Panc1 (cell line): ENCODE measurements around the gene DYNC1H1. TPM values are rescaled to one million over a fixed set of nuclear protein-coding genes. Genes with fewer than 3 reads are reported as not detected.

Source experiments
- ATAC-seq: fragments of 200-7000 bp; cut with Tn5 transposase; 2 replicates; pipeline ENCODE4 v1.9.1; 2020; ENCODE audit warnings: mild to moderate bottlenecking, moderate library complexity
- BruUV-seq: library from RNA; stranded (reverse); fragments of 400-500 nt; replicated peaks from 2 replicates; lab custom pipeline; 2021; lab: Mats Ljungman, UMichigan
- CTCF ChIA-PET: fragments of 300-600 bp; sonication (Branson Sonifier 250); formaldehyde crosslinking; loops from one replicate; lab custom pipeline; 2022; ENCODE audit warnings: antibody characterized with exemption; lab: Charles Lee
- POLR2A ChIA-PET: fragments of 300-600 bp; sonication (Branson Sonifier 250); formaldehyde crosslinking; loops from one replicate; lab custom pipeline; 2022; ENCODE audit warnings: antibody characterized with exemption; lab: Charles Lee
- DNase-seq: peaks from one replicate; pipeline ENCODE4 v3.0.0-alpha.2; 2010; ENCODE audit warnings: low read depth, low spot score
- H3K27ac ChIP-seq: 2 replicates; pipeline ENCODE4 v1.5.1; 2011; ENCODE audit warnings: mild to moderate bottlenecking, low read length, inconsistent platforms
- H3K27me3 ChIP-seq: fragments of 200-500 bp; sonication (Bioruptor generic); 2 replicates; pipeline ENCODE4 v1.6.0; 2014; ENCODE audit warnings: low read length, inconsistent platforms; ENCODE audit not compliant: control insufficient read depth, insufficient read depth
- H3K36me3 ChIP-seq: fragments of 200-500 bp; sonication (Bioruptor generic); 2 replicates; pipeline ENCODE4 v1.5.1; 2014; ENCODE audit warnings: inconsistent platforms, mild to moderate bottlenecking, low read length, moderate library complexity; ENCODE audit not compliant: control insufficient read depth, insufficient read depth
- H3K4me1 ChIP-seq: 2 replicates; pipeline ENCODE4 v1.5.1; 2011; ENCODE audit warnings: inconsistent platforms, mild to moderate bottlenecking, low read length, moderate library complexity; ENCODE audit not compliant: control insufficient read depth, insufficient read depth
- H3K4me3 ChIP-seq, 2 experiments: 2 replicates each; pipeline ENCODE4 v1.5.1; 2011 to 2012; ENCODE audit warnings: low read depth in 2 of 2, low read length in 2 of 2, mild to moderate bottlenecking in 2 of 2, inconsistent platforms in 1 of 2, moderate library complexity in 1 of 2
- H3K9me3 ChIP-seq: fragments of 200-500 bp; sonication (Bioruptor generic); 2 replicates; pipeline ENCODE4 v1.5.1; 2014; ENCODE audit warnings: low read depth, mild to moderate bottlenecking, inconsistent platforms, low read length, moderate library complexity; ENCODE audit not compliant: control insufficient read depth, insufficient read depth
- POLR2AphosphoS5 ChIP-seq: IDR thresholded peaks from 2 replicates; pipeline ENCODE4 v1.6.1; 2012; ENCODE audit warnings: mild to moderate bottlenecking, low read depth, low read length, moderate library complexity
- SIN3A ChIP-seq: IDR thresholded peaks from 2 replicates; pipeline ENCODE4 v1.6.1; 2012; ENCODE audit warnings: low read depth, mild to moderate bottlenecking, low read length, moderate library complexity, borderline replicate concordance; ENCODE audit not compliant: insufficient read depth
- TCF7L2 ChIP-seq: IDR thresholded peaks from 2 replicates; pipeline ENCODE4 v1.6.1; 2011; ENCODE audit warnings: mild to moderate bottlenecking, low read depth, low read length, inconsistent platforms
- in situ Hi-C: cut with HindIII; loops from 2 replicates; pipeline ENCODE4 v1.10.0; 2016; ENCODE audit warnings: low sequenced_read_pairs, low pct_unique_long_range_greater_than_20kb
- intact Hi-C: fragments of 100-400 bp; cut with micrococcal nuclease; formaldehyde crosslinking; loops from one replicate; pipeline ENCODE4 v1.10.0; 2022; ENCODE audit not compliant: unreplicated experiment
- total RNA-seq: library from RNA; stranded (reverse); gene quantifications from one replicate; pipeline ENCODE4 v1.2.1, GENCODE V29; 2021; ENCODE audit not compliant: unreplicated experiment
- TF ChIP-seq, protein P1 (sequence below), 2 experiments: IDR thresholded peaks; 2 replicates each; pipeline ENCODE4 v1.6.1; 2011 to 2012; ENCODE audit warnings: low read depth in 2 of 2, control low read depth in 1 of 2, low read length in 1 of 2, mild to moderate bottlenecking in 1 of 2, moderate library complexity in 1 of 2; ENCODE audit not compliant: insufficient read depth in 1 of 2
- TF ChIP-seq, protein P2 (sequence below): fragments of 450-650 bp; IDR thresholded peaks from 2 replicates; pipeline ENCODE4 v1.5.1; 2017; ENCODE audit warnings: mild to moderate bottlenecking

Gene DYNC1H1
- total RNA-seq, 1 experiment from 2014 or later = 382 TPM

DNA sequence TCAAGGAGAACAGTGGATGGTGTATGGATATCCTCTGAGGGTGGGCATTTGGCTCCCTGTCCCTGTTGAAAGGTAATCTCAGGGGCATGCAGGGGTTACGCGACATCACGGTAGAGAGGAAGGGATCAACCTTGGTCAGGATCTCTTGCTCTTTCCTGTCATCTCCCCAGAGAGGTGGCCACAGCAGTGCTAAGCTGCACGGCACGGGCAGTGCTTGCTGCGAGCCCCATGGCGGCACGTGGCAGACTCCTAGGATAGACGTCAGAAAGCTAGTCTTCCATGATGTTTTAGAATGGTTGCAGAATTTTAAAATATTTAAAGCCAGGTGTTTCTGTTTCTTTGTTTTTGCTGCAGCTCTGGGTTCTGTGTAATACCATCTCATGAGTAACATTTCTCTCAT is 41.0 kb downstream of the DYNC1H1 start:
- ATAC-seq (no peak), DNase-seq (no peak)
- ChIA-PET CTCF (interaction anchor here (0.6 kb wide), 1 partner anchor 333 kb away, joined by 10 read pairs; no protein-coding TSS in a partner anchor), POLR2A (no interaction called here)
- intact Hi-C loops = no loop called here
- Histone ChIP-seq H3K27ac (no peak overlapping the region), H3K4me3 (no peak overlapping the region), H3K27me3 (no peaks in the 10 kb centered on the region), H3K36me3 (peaks cover 41% of the 10 kb centered on the region), H3K9me3 (no peaks in the 10 kb centered on the region), H3K4me1 (no peaks in the 10 kb centered on the region)
- TF ChIP-seq, protein P1, sequence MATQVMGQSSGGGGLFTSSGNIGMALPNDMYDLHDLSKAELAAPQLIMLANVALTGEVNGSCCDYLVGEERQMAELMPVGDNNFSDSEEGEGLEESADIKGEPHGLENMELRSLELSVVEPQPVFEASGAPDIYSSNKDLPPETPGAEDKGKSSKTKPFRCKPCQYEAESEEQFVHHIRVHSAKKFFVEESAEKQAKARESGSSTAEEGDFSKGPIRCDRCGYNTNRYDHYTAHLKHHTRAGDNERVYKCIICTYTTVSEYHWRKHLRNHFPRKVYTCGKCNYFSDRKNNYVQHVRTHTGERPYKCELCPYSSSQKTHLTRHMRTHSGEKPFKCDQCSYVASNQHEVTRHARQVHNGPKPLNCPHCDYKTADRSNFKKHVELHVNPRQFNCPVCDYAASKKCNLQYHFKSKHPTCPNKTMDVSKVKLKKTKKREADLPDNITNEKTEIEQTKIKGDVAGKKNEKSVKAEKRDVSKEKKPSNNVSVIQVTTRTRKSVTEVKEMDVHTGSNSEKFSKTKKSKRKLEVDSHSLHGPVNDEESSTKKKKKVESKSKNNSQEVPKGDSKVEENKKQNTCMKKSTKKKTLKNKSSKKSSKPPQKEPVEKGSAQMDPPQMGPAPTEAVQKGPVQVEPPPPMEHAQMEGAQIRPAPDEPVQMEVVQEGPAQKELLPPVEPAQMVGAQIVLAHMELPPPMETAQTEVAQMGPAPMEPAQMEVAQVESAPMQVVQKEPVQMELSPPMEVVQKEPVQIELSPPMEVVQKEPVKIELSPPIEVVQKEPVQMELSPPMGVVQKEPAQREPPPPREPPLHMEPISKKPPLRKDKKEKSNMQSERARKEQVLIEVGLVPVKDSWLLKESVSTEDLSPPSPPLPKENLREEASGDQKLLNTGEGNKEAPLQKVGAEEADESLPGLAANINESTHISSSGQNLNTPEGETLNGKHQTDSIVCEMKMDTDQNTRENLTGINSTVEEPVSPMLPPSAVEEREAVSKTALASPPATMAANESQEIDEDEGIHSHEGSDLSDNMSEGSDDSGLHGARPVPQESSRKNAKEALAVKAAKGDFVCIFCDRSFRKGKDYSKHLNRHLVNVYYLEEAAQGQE (IDR thresholded peaks at IDR 0.05; ENCODE audit: insufficient read depth in 1 of 2, low read depth in 2 of 2, low read length in 1 of 2) = no peak
- TF ChIP-seq POLR2AphosphoS5 (no peak), SIN3A (no peak), TCF7L2 (no peak)
- TF ChIP-seq, protein P2, sequence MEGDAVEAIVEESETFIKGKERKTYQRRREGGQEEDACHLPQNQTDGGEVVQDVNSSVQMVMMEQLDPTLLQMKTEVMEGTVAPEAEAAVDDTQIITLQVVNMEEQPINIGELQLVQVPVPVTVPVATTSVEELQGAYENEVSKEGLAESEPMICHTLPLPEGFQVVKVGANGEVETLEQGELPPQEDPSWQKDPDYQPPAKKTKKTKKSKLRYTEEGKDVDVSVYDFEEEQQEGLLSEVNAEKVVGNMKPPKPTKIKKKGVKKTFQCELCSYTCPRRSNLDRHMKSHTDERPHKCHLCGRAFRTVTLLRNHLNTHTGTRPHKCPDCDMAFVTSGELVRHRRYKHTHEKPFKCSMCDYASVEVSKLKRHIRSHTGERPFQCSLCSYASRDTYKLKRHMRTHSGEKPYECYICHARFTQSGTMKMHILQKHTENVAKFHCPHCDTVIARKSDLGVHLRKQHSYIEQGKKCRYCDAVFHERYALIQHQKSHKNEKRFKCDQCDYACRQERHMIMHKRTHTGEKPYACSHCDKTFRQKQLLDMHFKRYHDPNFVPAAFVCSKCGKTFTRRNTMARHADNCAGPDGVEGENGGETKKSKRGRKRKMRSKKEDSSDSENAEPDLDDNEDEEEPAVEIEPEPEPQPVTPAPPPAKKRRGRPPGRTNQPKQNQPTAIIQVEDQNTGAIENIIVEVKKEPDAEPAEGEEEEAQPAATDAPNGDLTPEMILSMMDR = no peak
- BruUV-seq = no TSS peak
- in situ Hi-C loops = no loop called here

DNA sequence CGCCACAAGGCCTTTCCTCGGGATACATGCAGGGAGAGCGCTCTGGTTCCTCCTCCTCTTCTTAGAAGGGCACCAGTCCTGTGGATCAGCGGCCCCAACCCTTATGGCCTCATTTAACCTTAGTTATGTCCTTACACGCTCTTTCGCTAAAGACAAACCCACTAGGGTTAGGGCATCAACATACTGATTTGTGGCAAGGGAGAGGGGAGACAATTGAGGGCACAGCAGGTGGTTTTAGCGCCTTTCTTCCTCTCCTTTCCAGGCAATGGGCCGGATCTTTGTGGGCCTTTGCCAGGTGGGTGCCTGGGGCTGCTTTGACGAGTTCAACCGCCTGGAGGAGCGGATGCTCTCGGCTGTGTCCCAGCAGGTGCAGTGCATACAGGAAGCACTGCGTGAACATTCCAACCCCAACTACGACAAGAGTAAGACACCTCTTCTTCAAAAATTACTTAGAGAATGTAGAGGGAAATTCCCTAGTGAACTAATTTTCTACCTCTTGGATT is 43.6 kb downstream of the DYNC1H1 start:
- Histone ChIP-seq H3K4me1 (no peaks in the 10 kb centered on the region), H3K27ac (no peak overlapping the region), H3K4me3 (no peak overlapping the region), H3K9me3 (no peaks in the 10 kb centered on the region), H3K27me3 (no peaks in the 10 kb centered on the region), H3K36me3 (peaks cover 42% of the 10 kb centered on the region)
- no peak for ATAC-seq
- intact Hi-C loops (no loop called here), in situ Hi-C loops (no loop called here)
- ChIA-PET CTCF (no interaction called here), POLR2A (no interaction called here)
- TF ChIP-seq TCF7L2 (no peak), SIN3A (no peak), POLR2AphosphoS5 (no peak)
- TF ChIP-seq, protein P1 (IDR thresholded peaks at IDR 0.05; ENCODE audit: insufficient read depth in 1 of 2, low read depth in 2 of 2, low read length in 1 of 2) = no peak
- TF ChIP-seq, protein P2 = no peak
- no peak for DNase-seq
- BruUV-seq = no TSS peak
